Stimulated activated CD4-positive, alpha-beta T cell treated with anti-CD3 and anti-CD28 coated beads, Interleukin-1b, Interleukin-23, amount 100 ng/mL, for 48 hours (primary cell): ENCODE data around the gene OR2A25.
"Not testable (repeated sequence)": the region's sequence is repeated elsewhere in the genome, so short reads cannot be mapped to it uniquely, and the experiment has no call there.

Experiments
- DNase-seq: peaks from one replicate; pipeline ENCODE4 v3.0.0-alpha.2; 2020

OR2A25 gene, protein sequence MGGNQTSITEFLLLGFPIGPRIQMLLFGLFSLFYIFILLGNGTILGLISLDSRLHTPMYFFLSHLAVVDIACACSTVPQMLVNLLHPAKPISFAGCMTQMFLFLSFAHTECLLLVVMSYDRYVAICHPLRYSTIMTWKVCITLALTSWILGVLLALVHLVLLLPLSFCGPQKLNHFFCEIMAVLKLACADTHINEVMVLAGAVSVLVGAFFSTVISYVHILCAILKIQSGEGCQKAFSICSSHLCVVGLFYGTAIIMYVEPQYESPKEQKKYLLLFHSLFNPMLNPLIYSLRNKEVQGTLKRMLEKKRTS

GRCh38 chr7:144069511-144069910, at the start of gene OR2A25:
Gene OR2A25, plus strand, starts transcription at chr7:144069811. Its CDS starts 4,409 bp downstream, at chr7:144074220.
- DNase-seq: no peak

DNA sequence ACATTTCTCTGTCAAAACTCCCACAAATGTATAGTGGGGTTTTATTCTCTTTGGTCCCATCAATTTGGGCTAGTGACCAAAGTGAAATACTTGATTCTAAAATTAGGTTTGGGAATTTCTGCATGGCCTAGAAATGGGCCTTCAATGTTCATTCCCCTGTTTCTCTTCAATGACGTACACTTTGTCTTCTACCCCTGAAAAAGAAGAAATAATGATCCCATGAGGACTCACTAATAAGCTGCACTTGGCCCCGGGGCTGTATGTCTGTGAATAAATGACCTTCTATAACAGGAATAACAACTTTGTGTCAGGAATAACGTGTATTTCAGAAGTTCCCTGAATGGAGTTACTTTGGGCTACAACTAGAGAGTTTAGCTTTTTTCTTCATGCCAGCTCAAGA, 49.3 kb upstream of the OR2A25 start:
- no peak for DNase-seq

- DNase-seq: no peak
Observed at GRCh38 chr7:144022169-144022568, 47.4 kb upstream of the OR2A25 start.

DNA sequence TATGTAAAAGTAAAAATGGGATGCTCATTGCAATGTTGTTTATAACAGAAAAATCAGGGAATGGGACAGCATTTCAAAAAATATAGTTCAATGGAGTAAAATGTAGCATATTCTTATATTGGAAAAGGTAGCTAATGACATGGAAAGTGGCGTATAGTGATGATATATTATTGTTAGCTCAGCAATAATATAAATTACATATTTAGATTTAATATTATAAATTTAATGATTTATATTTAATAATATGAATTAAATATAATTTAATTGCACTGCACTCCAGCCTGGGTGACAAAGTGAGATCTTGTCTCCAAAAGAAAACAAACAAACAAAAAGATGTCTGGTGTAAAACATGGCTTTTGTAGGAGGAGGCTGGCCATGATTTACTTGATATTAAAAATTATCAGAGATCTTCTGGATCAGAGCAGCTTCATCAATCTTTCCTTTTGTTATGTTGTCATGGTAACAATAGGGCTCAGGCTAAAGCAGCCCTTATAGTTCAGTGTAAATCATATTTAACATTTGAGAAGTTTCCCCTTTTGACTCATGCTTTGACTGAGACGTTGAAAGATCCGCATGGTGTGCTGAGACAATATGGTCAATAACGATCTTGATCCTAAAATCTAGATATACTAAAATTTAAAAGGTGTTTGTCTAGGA, 46.3 kb upstream of the OR2A25 start:
- no peak for DNase-seq

- DNase-seq: no peak
Observed at GRCh38 chr7:144024213-144024612, 45.4 kb upstream of the OR2A25 start.

DNA sequence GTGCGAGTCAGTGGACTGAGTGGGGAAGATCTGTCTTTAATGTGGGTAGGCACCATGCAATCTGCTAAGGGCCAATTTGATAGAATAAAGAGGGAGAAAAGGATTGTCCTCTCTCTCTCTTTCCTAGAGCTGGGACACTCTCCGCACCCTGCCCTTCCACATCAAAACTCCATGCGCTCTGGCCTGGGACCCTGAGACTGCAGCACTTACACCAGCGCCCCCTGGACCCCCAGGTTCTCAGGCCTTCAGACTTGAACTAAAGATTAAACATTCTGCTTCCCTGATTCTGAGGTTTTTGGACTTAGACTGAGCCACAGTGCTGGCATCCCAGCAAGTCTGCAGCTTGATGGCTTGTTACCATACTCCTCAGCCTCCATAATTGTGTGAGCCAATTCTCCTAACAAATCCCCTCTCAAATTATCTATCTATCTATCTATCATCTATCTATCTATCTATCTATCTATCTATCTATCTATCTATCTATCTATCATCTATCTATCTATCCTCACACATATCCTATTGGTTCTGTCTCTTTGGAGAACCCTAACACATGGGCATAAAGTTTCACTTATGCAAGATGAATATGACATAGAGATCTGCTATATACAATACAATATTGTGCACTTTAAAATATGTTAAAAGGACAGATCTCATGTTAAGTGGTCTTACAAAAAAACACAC, 43.3 kb upstream of the OR2A25 start:
- no peak for DNase-seq

DNA sequence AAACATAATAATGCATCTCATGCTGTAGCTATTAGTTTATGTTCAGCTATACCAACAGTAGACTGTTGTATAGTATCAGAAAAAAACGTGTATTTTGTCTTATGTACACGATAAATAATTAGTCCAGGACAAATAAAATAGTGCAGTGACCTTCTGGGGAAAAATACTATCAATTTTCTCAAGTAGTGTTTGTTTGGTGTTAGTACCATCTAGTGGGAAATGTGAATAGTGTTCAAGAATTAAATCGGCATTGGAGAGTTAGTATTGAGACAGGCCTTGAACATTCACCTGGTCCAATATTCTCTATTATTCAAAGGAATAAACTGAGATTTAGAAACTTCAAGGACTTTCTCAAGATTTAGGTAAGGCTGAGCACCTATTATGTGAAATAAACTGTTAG, 42.5 kb upstream of the OR2A25 start:
- DNase-seq: no peak

DNA sequence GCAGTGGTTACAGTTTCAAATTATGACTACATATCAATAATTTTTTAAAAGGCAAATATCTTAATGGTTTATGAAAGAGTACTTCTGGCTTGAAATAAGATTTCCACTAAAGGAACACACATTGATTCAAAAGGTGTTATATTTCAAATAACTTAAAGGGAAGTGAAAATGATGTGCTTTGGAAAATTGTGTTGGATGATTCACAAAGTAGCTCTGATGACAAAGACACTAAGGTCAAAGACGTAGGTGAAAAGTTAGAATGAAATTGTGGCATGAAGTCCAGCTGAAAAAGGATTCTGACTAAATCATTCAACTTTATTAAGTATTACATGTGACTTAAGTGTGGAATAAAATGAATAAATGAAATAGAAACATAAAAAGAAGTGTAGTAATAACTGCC, 41.6 kb upstream of the OR2A25 start:
- DNase-seq: no peak

GRCh38 chr7:144028547-144028946, 41.1 kb upstream of the OR2A25 start:
- no peak for DNase-seq

- DNase-seq: no peak
Observed at GRCh38 chr7:144032516-144032915, 37.1 kb upstream of the OR2A25 start.

GRCh38 chr7:144032985-144033709, 36.5 kb upstream of the OR2A25 start:
- no peak for DNase-seq

GRCh38 chr7:144035385-144035784, 34.2 kb upstream of the OR2A25 start:
- DNase-seq: no peak

GRCh38 chr7:144036302-144036885, 33.2 kb upstream of the OR2A25 start:
- DNase-seq: no peak

- DNase-seq: no peak
Observed at GRCh38 chr7:144037414-144038035, 32.1 kb upstream of the OR2A25 start.

- DNase-seq: no peak
Observed at GRCh38 chr7:144038887-144039286, 30.7 kb upstream of the OR2A25 start.

DNA sequence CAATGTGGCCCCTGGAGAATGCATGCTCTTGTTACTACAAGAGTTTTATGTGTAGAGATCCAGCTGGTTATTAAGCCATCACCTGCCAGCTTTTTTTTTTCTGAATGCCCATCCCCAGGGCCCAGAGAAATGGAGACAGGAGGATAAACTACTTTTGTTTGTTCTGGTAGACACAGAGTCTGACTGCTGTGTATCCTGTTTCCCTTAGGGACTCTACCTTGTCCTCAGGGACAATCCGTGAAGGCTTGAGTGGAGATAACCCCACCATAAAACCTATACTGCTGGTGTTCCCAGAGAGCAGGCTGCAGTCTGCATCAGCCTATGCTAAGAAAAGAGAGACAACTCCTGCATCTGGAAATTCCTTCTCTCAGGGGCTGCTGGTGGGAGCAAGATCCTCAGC, 21.0 kb upstream of the OR2A25 start, which contains the start of gene OR2A5:
Gene OR2A5, plus strand, starts transcription at position 301 of the 400 bp plus-strand sequence. CDS start 1,454 bp downstream, outside the sequence.
- DNase-seq: no peak

- no peak for DNase-seq
Observed at GRCh38 chr7:144049491-144049890, 20.1 kb upstream of the OR2A25 start.

DNA sequence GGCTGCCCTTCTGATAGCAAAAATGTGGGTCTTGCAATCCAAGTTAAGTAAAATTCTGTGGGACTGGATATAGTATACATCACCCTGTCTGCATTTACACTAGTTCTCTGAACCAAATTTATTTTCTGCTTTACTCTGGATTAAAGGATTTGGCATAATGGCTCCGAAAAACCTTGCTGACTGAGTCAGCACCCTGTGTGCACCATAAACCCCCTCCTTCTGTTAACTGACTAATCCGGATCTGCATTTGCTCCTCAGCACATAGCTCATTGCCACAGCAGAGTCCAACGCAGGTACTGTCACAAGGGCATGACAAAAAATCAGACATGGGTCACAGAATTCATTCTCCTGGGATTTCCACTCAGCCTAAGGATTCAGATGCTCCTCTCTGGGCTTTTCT, 19.5 kb upstream of the OR2A25 start:
- no peak for DNase-seq

DNA sequence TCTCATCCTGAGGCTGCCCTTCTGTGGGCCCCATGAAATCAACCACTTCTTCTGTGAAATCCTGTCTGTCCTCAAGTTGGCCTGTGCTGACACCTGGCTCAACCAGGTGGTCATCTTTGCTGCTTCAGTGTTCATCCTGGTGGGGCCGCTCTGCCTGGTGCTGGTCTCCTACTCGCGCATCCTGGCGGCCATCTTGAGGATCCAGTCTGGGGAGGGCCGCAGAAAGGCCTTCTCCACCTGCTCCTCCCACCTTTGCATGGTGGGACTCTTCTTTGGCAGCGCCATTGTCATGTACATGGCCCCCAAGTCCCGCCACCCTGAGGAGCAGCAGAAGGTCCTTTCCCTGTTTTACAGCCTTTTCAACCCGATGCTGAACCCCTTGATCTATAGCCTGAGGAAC, 18.7 kb upstream of the OR2A25 start:
- not testable (repeated sequence) for DNase-seq

GRCh38 chr7:144057954-144058353, 11.7 kb upstream of the OR2A25 start:
- no peak for DNase-seq

- no peak for DNase-seq
Observed at GRCh38 chr7:144063710-144064109, 5.9 kb upstream of the OR2A25 start.

DNA sequence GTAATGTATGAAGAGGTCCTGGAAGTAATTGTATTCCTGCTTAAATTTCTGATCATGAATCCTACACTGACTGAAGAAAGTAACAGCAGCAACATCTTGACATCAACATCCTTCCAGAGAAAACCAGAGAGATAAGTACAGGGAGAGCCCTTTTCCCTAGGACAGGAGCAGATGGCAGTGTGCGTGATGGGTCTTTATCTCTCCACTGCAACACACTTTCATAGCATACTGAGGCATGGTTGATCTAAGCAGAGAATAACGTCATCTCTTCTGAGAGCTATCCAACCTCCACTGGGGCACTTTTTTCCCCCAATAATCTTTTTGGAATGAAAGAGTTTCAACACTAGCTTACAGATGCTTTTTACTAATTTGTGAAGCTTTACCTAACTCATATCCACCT, 342 bp downstream of the OR2A25 start:
- DNase-seq: no peak
